ENCODE data around the gene KIAA0513. TPM values are rescaled to one million over a fixed set of nuclear protein-coding genes. Genes with fewer than 3 reads are reported as not detected.
A peak's percentile ranks its signal among the peaks of the same experiment; 100 is the strongest.

The KIAA0513 gene
- total and polyA plus RNA-seq, 11 donors, result 4.5 to 14.0 (median 9.1) TPM

DNA sequence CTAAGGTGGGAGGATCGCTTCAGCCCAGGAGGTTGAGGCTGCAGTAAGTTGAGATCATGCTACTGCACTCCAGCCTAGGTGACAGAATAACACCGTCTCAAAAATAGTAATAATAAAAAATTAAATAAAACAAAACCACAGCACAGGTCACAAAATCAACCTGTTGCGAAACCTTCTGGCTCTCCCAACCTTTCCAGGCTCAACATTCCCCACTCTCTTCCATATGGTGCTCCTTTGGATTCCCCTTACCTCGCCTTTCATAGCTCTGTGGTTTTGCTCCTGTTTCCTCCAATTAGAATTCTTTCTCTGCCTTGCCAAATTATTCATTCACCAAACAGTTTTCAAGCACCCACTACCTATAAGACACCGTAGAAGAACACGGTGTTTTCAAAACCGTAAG is 21.0 kb upstream of the KIAA0513 start:
- WGBS, 4 donors, result 91 to 97% (median 94%) methylated on average over 7 of the region's 7 CpGs
- intact Hi-C loops (cut with DNase I), result no loop called here
- peaks cover 15 to 90% (median 68%) of the 10 kb centered on the region in 12 donors for H3K4me1 ChIP-seq
- no peaks in the 10 kb centered on the region for H3K9me3 ChIP-seq
- H3K27ac ChIP-seq, result peak overlapping the region in 1 of 12 donors; percentile 84
- no peak for ATAC-seq
- TF ChIP-seq CTCF (IDR thresholded peaks at IDR 0.05), result no peak
- no peak for TF ChIP-seq POLR2A (IDR thresholded peaks at IDR 0.05)
- no peaks in the 10 kb centered on the region for H3K27me3 ChIP-seq
- peaks cover 0 to 6% (median 0%) of the 10 kb centered on the region in 9 donors for H3K36me3 ChIP-seq
- no peak overlapping the region for H3K4me3 ChIP-seq
- no peak for DNase-seq

DNA sequence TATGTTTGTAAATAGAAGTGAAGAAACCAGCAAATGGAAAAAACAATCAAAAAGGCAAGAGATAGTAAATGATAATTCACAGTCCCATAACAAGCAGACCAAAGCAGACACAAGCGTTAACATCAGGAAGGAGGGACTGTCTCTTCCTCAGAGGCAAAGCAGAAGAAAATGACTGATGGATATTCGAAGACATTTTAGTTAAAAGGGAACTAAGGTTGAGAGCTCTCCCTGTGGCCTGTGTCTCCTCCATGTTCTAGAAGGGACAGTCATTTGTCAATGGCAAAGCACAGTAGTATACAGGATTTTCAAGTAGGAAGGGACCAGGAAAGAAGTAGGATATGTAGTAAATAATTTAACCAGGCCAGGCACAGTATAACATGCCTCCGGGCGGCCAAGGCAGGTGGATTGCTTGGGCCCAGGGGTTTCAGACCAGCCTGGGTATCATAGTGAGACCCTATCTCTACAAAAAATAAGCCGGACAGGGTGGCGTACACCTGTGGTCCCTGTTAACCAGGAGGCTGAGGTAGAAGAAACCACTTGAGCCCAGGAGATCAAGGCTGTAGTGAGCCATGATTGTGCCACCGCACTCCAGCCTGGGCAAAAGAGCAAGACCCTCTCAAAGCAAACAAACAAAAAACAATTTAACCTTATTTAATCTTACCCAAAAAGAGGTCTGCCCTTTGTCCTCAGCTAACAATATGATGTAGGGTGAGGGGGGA is 19.9 kb upstream of the KIAA0513 start:
- no peak for DNase-seq
- TF ChIP-seq POLR2A (IDR thresholded peaks at IDR 0.05) (no peak), CTCF (IDR thresholded peaks at IDR 0.05) (no peak)
- H3K27me3 ChIP-seq, result no peaks in the 10 kb centered on the region
- H3K4me1 ChIP-seq, result peaks cover 15 to 89% (median 64%) of the 10 kb centered on the region in 12 donors
- H3K9me3 ChIP-seq, result no peaks in the 10 kb centered on the region
- intact Hi-C loops (cut with DNase I), result no loop called here
- peak overlapping the region in 2 of 12 donors; percentile 51 to 63 for H3K27ac ChIP-seq
- WGBS, 4 donors, result 84 to 93% (median 91%) methylated on average over 7 of the region's 7 CpGs
- ATAC-seq, result no peak
- H3K4me3 ChIP-seq, result no peak overlapping the region
- H3K36me3 ChIP-seq, result peaks cover 0 to 6% (median 0%) of the 10 kb centered on the region in 9 donors

DNA sequence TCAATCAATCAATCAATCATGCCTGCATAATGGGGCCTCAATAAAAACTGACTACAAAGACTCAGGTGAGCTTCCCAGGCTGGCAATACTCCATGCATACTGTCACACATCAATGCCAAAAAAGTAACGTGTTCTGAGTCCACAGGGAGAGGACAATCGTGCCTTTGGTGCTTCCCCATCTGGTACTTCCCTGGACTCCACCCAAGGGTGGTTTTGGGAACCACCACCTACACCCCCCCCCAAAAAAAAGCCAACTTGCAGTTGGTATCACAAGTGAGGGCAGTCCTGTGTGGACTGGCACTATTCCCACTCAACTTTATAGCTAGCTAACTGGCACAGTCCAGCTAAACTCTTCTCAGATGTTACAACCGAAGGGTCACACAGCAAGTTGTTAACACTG is 19.3 kb upstream of the KIAA0513 start:
- Histone ChIP-seq H3K27me3 (no peaks in the 10 kb centered on the region), H3K4me3 (no peak overlapping the region), H3K4me1 (peaks cover 15 to 83% (median 58%) of the 10 kb centered on the region in 12 donors), H3K27ac (peak overlapping the region in 2 of 12 donors; percentile 51 to 63), H3K9me3 (no peaks in the 10 kb centered on the region), H3K36me3 (peaks cover 0 to 6% (median 0%) of the 10 kb centered on the region in 9 donors)
- no peak for DNase-seq
- intact Hi-C loops (cut with DNase I), result no loop called here
- TF ChIP-seq CTCF (IDR thresholded peaks at IDR 0.05) (no peak), POLR2A (IDR thresholded peaks at IDR 0.05) (no peak)
- WGBS, 4 donors, result 44 to 61% (median 49%) methylated on average over 3 of the region's 3 CpGs
- no peak for ATAC-seq

DNA sequence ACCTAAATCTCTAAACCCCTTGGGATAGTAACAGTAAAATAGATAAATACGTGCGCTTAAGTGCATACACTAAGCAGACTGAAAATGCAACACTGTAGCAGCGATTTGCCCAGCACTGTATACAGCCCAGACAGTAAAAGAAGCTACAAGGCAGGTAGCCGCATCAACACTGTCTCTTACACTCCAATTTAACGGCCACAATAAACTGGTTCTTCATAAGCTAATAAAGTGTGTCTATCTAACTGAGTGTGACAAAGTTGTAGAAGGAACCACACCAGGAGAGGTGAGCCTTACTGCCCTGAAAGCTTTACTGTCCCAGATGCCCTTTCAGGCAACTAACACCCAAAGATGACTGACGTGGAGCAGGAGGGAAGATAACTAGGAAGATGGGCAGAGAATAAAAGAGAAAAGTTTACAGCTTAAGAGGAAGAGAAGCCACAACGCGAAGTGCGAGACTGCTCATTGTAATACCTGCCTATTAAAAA is 17.1 kb upstream of the KIAA0513 start:
- Histone ChIP-seq H3K27ac (peak overlapping the region in 11 of 12 donors; percentile 90 to 99 (median 96)), H3K4me1 (peaks cover 6 to 69% (median 36%) of the 10 kb centered on the region in 12 donors), H3K4me3 (peak overlapping the region; percentile 75 to 99 (median 90)), H3K27me3 (no peaks in the 10 kb centered on the region), H3K9me3 (no peaks in the 10 kb centered on the region), H3K36me3 (peaks cover 0 to 6% (median 0%) of the 10 kb centered on the region in 9 donors)
- no peak for DNase-seq
- intact Hi-C loops (cut with DNase I), result loop anchor here in 1 of 10 donors (5.0 kb wide), 1 partner anchor 77 kb away; no protein-coding TSS in a partner anchor
- no peak for TF ChIP-seq CTCF (IDR thresholded peaks at IDR 0.05)
- no peak for TF ChIP-seq POLR2A (IDR thresholded peaks at IDR 0.05)
- no peak for ATAC-seq
- WGBS, 4 donors, result 24 to 28% (median 27%) methylated on average over 9 of the region's 9 CpGs

Measured in heart left ventricle (tissue), 16 donors.